ENCODE results near the gene TSPAN9. TPM values are rescaled to one million over a fixed set of nuclear protein-coding genes. Genes with fewer than 3 reads are reported as not detected.

Gene TSPAN9
- total RNA-seq, 3 donors from 2014 or later, result 4.7 to 28.4 (median 8.5) TPM

DNA sequence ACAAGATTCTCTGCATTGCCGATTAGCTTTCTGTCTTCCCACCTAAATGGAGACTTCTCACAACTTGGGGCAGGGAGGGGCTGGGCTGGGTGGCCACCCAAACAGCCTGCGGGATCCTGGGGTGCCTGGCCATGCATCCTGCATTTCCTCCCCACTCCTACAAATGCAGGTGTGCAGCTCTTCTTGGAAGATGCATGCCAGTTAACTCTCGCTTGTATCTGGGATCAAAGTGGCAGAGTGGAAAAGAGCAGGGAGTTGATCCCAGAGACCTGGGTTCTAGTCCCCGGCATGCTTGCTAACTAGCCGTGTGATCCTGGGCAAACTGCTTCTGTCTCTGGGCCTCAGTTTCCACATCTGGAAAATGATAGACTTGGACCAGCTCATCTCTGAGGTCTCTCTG is 136.6 kb downstream of the TSPAN9 start:
- DNase-seq (peak in 1 of 3 donors; percentile 13), ATAC-seq (no peak)
- Histone ChIP-seq H3K4me1 (ENCODE audit: low read depth) (peaks cover 3% of the 10 kb centered on the region), H3K9me3 (no peaks in the 10 kb centered on the region), H3K4me3 (no peak overlapping the region), H3K36me3 (ENCODE audit: low read depth) (no peaks in the 10 kb centered on the region)
- TF ChIP-seq, protein P1, sequence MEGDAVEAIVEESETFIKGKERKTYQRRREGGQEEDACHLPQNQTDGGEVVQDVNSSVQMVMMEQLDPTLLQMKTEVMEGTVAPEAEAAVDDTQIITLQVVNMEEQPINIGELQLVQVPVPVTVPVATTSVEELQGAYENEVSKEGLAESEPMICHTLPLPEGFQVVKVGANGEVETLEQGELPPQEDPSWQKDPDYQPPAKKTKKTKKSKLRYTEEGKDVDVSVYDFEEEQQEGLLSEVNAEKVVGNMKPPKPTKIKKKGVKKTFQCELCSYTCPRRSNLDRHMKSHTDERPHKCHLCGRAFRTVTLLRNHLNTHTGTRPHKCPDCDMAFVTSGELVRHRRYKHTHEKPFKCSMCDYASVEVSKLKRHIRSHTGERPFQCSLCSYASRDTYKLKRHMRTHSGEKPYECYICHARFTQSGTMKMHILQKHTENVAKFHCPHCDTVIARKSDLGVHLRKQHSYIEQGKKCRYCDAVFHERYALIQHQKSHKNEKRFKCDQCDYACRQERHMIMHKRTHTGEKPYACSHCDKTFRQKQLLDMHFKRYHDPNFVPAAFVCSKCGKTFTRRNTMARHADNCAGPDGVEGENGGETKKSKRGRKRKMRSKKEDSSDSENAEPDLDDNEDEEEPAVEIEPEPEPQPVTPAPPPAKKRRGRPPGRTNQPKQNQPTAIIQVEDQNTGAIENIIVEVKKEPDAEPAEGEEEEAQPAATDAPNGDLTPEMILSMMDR (IDR thresholded peaks at IDR 0.05), result no peak
- intact Hi-C loops (cut with DNase I, micrococcal nuclease), result no loop called here

DNA sequence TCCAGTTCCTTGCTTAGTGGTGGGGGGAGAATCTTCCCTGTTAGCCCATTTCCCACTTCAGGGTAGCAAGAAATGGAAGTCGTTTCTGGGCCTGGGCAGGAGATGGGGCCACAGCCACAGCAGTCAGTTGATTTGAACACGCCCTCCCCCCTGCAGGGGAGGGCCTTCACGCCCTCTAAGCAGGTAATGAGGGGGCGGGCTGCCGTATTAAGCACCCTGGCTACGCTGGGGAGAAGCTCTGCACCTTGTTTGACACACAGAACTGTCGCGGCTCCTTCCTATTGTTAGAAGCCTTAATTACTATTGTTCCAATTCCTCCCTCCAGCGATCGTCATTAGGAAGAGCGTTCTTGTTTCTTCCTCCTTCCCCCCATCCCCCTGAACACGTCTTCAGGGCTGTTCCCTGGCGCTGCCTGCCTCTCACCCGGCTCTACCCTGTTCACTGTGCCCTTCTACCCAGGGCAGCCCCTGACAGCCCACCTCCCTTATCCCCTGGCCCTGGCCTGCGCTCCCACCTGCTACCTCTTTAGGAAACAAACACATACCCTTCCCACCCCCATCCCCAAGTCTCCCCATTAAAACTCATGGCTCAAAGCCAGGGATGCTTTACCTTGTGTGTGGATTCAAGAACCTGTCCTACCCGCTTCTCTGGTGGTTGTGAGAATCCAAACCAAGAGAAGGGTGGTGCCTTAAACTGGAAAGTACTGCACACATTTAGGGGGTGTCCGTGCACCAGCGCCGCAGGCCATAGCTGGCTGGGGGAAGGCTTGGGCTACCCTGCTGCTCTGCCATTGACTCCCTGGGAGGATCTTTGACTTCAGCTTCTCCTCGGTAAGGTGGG is 137.6 kb downstream of the TSPAN9 start:
- H3K4me3 ChIP-seq, result no peak overlapping the region
- H3K4me1 ChIP-seq (ENCODE audit: low read depth), result peaks cover 8% of the 10 kb centered on the region
- intact Hi-C loops (cut with DNase I, micrococcal nuclease), result no loop called here
- H3K36me3 ChIP-seq (ENCODE audit: low read depth), result no peaks in the 10 kb centered on the region
- DNase-seq (no peak), ATAC-seq (no peak)
- no peaks in the 10 kb centered on the region for H3K9me3 ChIP-seq
- TF ChIP-seq, protein P1 (IDR thresholded peaks at IDR 0.05), result no peak

DNA sequence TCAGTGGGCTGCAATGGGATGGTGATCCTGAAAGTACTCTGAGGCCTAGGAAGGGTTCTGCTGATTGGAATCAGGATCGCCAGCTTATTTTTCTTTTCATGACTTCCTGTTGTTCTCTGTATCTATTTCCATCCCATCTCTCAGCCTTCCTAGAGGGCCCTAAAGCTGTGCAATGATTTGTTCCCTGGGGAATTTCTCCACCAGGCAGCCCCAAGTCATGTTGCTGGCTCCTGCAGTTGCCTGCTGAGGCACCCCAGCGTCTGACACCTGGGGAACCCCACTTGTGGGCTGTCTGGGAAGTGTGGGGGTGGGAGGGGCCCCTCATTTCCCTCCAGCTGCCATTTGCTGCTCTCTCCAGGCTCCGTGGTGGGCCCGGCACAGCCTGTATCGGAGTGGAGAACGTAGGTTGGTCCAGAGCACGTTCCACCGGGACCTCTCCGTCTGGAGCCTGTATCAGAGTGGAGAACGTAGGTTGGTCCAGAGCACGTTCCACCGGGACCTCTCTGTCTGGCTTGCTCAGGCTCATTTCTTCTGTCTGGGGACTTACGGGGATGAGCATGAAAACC is 138.3 kb downstream of the TSPAN9 start:
- TF ChIP-seq, protein P1 (IDR thresholded peaks at IDR 0.05), result no peak
- DNase-seq (no peak), ATAC-seq (no peak)
- Histone ChIP-seq H3K4me1 (ENCODE audit: low read depth) (peaks cover 8% of the 10 kb centered on the region), H3K4me3 (no peak overlapping the region), H3K36me3 (ENCODE audit: low read depth) (no peaks in the 10 kb centered on the region), H3K9me3 (no peaks in the 10 kb centered on the region)
- intact Hi-C loops (cut with DNase I, micrococcal nuclease), result no loop called here

DNA sequence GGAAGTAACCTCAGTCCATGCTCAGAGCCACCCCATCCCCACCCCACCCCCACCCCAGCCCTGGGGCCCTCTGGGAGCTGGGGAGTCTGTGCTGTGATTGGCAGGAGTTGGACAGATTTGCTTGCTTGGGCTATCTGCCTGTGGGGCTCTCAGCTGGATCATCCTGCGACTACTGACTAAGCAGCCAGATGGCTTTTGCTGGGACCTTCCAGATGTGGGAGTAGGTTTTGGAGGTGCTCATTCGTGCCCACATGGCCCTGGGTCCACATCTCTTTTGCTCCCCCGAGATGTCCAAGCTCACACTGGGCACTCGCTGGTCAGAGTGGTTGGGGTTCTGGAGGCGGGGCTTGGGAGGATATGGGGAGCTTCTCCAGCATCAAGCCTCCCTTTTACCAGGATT is 138.9 kb downstream of the TSPAN9 start:
- no peak for ATAC-seq
- no peak for DNase-seq
- Histone ChIP-seq H3K4me3 (no peak overlapping the region), H3K36me3 (ENCODE audit: low read depth) (no peaks in the 10 kb centered on the region), H3K4me1 (ENCODE audit: low read depth) (peaks cover 8% of the 10 kb centered on the region), H3K9me3 (no peaks in the 10 kb centered on the region)
- TF ChIP-seq, protein P1 (IDR thresholded peaks at IDR 0.05), result no peak
- intact Hi-C loops (cut with DNase I, micrococcal nuclease), result no loop called here

DNA sequence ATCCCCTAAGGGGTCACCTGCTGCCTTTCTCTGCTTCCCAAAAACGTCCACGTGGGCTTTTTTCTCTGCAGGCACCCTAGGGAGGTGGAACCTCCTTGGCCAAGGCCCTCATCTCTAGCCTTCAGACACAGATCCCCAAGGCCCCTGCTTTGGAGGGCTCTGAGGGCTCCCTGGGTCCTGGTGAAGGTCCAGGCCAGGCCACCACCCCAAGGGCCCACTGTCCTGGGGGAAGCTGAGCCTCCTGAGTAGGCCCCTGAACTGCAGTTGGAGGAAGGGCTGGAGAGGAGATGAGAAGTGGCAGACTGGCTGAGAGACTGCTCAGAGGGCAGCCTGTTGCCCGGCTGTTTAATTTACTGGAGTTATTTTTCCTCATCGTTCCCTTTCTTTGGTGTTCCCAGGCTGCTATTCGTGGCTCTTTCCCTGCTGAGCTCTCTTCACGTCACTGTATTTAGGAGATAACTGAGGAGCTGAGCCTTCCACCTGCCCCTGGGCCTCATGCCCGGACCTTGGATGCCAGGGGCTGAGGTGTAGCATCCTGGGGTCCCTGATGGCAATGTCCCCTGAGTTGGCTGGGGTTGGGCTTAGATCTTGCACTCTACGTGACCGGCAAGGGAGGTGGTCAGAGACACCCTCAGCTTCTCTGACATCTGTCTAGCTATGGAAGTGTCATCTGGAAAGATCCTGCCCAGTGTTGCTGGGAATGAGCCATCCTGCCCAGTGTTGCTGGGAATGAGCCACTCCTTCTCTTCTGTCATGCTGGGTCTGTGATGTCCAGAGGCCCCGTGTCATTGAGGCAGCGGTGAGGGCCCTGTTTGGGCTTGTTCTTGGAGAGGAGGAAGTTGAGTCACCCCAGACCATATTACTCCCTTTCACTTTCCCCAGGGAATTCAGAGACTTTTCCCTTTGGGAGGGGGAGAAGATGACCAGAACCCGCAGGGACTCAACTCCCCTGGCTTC is 139.8 kb downstream of the TSPAN9 start:
- DNase-seq (no peak), ATAC-seq (peak; percentile 10)
- Histone ChIP-seq H3K9me3 (no peaks in the 10 kb centered on the region), H3K4me1 (ENCODE audit: low read depth) (peaks cover 8% of the 10 kb centered on the region), H3K4me3 (no peak overlapping the region), H3K36me3 (ENCODE audit: low read depth) (no peaks in the 10 kb centered on the region)
- TF ChIP-seq, protein P1 (IDR thresholded peaks at IDR 0.05), result no peak
- intact Hi-C loops (cut with DNase I, micrococcal nuclease), result no loop called here

Measured in mucosa of descending colon (tissue), 3 donors.